Activated CD8-positive, alpha-beta memory T cell treated with anti-CD3 and anti-CD28 coated beads for 4 hours (primary cell): ENCODE data around the gene FMOD.

Experiments used
- DNase-seq, 2 donors: peaks; one replicate each; pipeline ENCODE4 v3.0.0-alpha.2; 2020; ENCODE audit warnings: low read depth in 2 of 2

The FMOD gene

DNA sequence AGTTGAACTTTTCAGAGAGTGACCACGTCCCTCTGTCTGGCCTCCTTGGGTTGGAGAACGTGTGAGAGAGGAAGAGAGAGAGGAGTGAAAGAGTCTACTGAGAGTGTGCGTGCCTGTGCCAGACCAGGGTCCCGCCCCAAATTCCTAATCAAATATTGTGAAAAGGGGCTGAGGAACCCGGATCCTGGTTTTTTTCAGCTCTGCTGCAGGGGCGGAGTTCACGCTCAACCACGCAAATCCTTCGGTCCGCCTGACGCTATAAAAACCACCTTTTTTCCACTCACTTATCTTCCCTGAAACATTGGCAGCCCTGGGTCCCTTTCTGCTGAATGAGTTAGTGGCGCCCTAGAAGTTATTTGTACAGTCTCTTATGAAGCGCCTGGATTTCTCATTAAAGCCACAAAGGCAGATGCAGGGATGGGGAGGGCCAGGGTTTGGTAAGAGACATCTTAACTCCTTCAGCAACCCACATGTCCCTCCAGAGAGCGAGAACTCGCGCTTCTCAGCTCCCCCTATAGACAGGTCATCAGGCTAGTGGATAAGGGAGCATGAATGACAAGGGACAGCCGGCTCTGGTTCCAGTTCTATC lies at the start of gene FMOD:
FMOD (minus strand) TSS at position 86 of the 589 bp plus-strand sequence. CDS start 2,852 bp downstream, outside the sequence.
- no peak for DNase-seq

DNA sequence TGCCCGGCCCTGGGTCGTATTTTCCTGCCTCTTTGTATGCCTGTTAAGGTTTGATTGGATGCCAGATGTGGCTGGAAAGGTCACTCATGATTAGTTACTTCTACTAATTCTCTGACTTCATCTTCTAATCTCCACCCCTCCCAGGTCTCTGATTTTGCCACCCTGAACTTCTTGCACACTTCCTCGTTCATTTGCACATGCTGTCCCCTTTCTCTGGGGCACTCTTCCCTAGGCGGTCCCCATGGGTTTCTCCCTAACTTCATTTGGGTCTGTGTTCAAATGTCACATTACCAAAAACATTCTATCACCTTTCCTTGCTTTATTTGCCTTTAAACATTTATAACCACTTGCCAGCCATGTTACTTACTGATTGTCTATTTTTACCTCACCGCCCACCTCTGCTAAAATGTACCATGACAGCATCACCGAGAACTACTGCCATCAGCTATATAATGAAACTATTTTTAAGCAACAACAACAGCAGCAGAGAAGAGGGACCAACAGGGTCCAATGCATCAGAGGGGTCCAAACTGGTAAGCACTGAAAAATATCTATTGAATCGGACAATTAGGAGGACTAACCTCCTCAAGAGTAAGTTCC lies 45.8 kb upstream of the FMOD start:
- DNase-seq, result no peak

DNA sequence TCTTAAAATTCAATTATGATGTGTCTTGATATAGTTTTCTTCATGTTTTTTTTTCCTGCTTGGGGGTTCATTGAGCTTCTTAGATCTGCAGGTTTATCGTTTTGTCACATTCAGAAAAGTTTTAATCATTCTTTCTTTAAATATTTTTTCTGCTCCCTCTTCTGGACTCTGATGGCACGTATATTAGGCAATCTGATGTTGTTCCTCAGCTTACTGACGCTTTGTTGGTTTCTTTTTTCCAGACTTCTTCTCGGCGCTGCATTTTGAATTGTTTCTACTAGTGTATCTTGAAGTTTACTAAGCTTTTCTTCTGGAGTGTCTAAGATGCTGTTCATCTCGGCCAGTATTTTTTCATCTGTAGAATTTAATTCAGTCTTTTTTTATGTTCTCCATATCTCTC lies 44.8 kb upstream of the FMOD start:
- DNase-seq, result no peak

DNA sequence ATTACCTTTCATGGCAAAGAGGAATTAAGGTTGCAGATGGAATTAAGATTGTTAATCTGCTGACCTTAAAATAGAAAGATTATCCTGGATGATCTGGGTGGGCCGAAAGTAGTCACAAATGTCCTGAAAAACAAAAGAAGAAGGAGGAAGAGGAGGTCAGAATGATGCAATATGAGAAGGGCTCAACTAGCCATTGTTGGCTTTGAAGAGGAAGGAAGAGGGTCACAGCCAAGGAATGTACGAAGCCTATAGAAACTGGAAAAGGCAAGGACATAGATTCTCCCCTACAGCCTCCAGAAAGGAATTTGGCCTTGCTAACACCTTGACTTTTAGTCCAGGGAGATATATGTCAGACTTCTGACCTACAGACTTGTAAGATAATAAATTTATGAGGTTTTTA lies 39.4 kb upstream of the FMOD start:
- no peak for DNase-seq

DNA sequence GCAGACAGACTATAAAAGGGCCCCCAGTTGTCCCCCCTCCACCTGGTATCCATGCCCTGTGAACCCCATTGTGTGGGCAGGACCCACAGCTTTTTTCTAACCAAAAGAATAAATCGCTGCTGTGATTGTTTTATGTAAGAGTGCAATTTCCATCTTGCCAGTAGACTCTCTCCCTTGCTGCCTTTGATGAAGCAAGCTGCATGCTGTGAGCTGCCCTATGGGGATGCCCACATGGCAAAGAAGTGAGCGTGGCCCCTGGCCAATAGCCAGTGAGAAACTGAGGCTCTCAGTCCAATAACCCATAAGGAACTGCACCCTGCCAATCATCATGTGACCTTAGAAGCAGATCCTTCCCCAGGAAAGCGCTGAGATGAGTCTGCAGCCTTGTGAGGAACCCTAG lies 37.8 kb upstream of the FMOD start:
- no peak for DNase-seq

DNA sequence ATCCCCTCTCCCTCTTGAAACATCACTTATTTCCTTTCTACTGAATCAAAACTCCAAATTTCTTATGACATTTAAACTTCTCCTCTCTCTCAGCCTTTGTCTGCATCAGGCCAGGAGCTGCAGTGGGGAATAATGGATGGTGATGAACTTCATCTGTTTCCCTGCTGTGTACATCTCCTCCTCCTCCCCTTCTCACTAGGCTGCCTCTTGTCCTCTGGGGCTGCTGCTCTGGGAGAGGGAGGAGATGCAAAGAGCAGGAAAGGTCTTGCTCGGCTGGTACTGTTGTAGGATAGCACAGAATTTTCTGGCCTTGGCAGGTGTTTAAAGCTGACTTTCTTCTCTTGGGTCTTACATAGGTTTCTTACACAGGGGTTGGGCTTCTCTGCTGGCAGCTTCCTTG lies 31.1 kb upstream of the FMOD start:
- DNase-seq, result no peak

DNA sequence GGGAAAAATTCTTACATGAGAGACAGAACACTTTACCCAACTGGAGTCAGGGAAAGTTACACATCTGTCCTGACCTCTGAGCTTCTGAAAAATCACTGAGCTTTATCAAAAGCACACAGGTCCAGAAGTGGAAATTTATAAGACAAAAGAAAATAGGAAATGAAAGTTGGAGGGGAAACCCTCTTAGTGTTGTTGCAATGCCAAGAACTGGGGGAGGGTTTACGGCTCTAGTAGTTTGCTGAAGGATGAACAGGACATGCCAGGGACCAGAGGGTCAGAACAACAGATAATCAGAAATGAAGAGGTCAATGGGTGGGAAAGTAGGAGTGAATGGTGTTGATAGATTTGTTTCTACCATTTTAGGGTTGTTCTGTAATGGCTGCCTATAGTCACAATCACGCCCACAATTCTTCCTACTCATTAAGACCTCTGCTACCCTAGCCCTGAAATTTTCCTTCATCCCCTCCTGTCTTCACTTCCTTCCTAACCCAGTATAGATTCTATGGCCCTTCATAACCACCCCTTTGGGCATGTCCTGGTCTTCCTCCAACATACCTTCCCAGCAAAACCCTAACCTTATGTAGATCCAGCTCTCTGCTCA lies 30.3 kb upstream of the FMOD start:
- no peak for DNase-seq

DNA sequence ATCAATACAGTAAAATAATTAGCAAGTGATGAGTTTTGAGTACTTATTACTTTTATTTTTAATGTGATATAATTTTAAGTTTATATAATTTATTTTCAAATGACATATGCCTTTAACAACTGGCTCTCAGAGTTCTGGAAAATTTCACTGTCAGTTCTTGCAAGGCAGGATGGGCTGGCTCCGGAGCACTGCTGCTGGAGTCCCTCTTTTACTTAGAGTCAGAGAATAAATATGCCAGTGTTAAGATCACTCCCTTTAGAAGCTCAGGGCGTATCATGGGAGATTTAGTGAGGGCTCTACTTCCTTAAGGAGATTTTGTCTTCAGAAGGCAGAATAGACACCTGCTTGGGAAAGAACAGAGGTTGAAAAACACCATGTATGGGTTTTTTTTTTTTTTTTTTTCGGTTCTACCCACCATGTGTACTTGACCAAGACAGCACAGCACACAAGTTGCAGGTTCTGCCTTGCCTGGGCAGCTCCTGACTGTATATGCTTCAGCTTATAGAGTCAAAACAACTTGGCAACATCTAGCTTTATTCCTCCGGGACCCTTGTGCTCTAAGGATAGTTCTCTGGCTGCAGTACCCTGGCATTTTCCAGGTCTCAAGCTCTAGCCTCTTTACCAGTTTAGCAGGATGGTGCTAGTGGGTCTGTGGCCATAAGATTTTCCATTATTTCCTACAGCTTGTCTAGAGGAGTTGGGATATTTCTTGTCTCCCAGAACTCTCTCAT lies 29.7 kb upstream of the FMOD start:
- no peak for DNase-seq

DNA sequence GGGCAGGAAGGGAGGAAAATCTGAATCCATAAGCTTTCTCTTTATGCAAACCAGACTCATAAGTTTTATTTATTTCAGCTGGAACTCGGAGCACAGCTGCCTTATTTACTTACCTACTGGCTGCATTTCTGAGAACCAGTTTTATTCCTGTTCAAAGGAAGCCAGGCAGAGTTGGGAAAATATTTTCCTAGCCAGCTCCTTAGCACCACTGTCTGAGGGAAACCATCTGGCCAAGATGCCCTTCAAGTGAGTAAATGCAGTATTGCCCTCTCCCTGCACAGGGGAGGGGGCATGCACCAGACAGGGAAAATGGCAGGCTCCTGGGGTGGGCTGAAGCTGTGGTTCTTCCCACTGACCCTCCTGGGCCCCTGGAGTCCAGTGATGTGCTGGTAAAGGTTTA lies 28.9 kb upstream of the FMOD start:
- DNase-seq, result no peak

DNA sequence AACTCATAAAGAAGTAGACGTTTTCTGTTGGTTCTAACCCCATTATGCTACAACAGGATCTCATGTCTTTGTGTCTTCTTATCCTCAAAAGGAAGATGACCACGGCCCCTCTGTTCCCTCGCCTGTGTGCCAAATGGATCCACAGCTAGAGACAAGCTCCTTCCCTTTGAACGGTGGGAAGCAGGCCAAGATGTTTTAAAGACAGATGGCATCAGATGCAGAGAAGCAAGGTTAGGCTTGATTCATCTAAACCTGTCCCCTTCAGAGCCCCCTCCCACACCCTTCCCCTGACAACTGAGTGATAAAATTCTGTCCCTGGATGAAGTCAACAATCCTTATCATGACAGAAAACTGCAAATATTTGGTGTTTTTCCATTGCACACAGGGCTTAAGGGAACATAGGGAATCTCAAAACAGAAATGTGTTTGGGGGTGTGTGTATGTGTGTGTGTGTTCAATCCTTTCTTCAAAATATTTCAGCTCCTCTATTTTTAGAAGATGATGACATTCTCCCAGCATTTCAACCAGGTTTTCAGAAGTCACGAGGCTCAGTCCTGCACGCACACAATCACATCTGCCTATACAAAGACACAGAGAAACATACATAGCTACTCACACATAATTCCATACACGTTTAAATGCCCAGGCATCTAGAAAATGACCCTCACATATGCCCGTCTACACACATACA lies 27.8 kb upstream of the FMOD start:
- no peak for DNase-seq

DNA sequence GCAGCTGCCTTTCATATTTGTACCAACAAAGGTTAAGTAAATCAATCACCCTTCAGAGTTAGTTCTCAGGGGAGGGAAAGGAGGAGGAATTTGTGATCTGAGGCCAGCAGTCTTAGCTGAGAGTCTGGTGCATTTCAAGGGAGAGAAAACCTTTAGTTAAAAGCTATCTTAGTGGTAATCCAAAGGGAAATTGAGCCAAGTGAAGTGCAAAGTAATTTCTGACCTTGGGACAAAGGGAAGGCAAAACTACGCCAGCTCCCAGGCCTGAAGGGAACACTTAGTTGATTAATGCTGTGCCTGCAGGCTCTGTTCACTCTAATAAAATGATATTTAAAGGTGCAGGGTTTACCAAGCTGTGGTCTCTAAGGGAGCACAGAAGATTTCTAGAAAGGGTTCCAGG lies 23.1 kb upstream of the FMOD start:
- no peak for DNase-seq

DNA sequence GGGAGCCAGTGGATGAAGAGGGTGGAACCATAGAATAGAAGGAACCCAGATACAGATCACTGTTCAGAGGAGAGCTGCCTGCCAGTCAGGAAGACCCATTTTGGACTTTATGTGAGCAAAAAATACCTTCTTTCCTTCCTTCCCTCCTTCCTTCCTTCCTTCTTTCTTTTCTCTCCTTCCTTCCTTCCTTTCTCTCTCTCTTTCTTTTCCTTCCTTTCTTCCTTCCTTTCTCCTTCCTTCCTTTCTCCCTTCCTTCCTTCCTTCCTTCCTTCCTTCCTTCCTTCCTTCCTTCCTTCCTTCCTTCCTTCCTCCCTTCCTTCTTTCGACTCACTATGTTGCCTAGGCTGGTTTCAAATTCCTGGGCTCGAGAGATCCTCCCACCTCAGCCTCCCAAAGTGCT lies 22.1 kb upstream of the FMOD start:
- DNase-seq, result no peak

DNA sequence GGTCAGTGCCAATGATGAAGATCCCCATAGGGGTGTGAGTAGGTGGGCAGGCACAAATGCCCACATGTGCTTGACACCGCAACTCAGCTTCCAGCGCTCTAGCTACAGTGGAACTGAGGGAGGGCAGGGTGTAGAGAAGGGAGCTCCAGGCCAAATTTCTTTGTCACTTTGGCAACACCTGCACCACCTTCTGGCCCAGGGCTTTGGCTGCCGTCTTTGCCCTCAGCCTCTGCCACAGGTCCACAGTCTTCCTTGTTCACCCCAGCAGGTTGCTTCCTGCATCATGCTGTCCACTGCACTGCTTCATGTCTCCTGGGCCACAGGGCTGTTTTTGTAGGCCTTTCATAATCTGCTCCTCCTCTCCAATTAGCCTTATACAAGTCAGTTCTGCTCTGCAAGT lies 20.4 kb upstream of the FMOD start:
- no peak for DNase-seq

DNA sequence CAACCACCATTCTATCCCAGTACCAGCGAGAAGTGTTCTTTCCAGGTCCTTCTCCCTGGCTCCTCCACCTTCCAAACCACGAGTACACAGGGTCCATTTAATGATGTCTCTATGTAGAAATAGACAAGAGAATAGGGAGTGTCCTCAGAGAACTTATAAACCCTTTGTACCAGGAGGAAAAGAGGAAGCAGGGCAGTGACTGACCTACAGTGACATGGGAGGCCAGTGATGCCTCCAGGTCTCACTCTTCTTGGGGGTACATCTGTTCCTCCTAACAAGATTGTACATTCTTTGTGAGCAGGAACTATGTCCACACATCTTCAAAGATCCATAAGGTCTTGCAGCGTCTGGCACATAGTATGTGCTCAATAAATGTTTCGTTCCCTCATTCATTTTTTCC lies 18.7 kb upstream of the FMOD start:
- DNase-seq, result no peak

DNA sequence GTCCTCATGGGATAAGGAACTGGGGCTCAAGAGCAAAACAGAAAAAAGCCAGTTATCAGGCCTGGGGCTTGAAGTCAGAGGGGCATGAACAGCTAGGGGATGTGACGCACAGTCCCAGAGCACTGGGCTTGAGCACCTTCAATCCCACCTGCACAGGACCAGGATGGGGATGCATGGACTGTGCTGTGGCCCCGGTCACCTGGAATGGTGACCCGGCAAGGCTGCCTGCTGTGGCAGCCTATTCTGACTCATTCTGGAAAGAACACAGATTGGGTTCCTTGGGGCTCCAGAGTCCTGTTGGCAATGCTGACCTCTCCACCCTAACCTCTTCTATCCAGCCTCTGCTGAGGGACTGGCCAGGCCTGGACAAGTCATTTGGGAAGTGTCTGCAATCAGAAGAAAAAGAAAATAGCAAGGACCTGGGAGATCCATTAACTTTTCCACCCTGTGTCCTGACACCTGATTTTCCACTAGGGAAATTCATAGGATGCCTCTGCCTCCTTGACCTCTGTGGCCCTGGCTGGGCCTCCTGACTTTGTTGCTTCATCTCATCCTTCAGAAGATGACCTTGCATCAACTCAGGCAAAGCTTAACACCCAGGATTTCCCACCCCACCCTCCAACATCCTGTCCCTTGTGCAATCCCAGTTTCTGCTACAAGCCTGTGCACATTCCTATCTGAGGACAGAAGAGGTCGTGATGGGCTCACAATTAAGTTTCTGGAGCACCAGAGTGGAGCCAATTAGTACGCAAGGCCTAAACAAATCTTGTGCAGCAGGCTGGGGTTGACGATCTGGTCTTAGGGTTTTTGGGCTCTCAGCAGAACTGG lies 17.9 kb upstream of the FMOD start:
- DNase-seq, result no peak

DNA sequence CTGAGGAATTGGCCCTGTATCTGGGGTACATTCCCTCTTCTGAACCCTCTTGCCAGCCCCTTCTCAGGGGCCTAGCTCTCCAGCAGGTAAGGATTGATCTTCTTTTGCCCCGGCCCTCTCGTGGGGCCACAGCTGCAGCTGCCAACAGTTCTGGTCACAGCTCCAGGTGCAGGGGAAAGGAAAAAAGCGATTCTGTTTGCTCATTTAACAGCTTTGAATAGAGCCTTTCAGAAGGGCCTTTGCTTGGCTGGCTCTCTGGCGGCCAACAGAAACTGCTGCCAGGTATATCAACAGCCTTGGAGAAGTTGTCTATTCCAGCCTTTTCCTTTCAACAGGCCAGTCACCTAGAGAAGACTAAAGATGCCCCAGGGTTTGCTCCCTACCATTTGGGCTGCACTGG lies 16.1 kb upstream of the FMOD start:
- no peak for DNase-seq

DNA sequence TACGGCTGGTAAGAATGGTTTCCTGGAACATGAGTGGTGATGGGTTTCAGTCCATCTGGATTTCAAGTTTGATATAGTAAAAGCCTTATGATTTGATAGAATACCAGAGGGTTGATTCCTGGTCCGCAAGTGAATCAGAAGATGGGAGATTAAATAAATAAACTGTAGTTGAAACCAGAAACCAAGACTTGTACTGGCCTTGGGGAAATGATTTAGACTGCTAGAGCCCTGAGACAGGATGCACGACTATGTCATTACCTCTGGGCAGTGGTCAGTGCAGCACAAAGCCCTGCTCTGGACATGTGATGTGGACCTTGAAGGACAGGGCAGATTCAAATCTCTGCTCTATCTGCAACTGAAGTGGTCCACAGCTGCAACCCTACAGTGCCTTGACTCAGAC lies 15.6 kb upstream of the FMOD start:
- DNase-seq, result no peak

DNA sequence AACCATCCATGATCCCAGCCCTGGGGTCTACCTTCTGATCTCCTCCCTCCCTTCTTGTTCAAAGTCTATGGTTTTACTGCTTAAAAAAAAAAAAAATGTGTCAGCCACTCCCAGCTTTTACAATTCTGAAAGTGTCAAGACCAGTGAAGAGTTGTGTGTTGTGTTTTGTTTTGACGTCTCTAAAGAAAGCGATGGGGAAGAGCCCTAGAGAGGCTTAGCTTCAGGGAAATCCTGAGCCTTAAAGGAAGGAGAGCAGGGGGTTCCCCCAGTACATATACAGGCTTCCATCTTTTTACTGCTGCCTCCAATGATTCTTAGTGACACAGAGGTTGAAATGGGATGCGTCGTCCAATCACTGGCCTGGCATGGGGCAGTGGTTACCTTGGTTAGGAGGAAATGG lies 13.9 kb upstream of the FMOD start:
- no peak for DNase-seq

DNA sequence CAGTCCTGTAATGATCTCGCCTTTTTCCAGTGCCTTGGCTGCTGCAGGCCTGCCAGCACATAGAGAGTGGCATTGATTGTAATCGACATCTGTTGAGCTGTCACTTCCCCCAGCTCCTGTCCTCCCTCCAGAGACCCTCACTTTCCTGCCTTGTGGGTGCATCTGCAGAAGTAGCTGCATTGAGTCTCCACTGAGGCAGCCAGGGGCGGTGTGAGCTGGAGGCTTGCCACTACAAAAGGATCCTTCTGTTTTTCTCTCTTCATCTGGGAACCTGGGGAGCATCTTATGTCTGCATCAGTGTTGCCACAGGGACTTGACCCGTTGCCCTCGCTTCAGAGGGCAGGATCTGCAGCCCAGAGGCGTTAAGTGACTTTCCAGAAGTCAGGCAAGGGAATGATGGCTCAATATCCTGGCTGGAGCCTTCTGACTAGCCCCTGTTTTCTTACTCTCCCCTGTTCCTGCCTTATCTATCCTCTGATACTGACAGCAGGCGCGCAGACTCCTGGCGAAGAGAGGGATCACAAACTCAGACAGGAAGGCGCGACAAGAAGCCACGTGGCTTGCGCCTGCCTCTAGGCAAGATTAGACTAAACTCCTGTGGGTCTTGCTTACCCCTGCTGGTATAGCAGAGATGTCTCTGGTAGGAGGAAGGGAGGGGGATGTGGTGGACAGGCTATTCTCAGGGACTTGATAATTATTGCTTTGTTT lies 13.3 kb upstream of the FMOD start:
- no peak for DNase-seq

DNA sequence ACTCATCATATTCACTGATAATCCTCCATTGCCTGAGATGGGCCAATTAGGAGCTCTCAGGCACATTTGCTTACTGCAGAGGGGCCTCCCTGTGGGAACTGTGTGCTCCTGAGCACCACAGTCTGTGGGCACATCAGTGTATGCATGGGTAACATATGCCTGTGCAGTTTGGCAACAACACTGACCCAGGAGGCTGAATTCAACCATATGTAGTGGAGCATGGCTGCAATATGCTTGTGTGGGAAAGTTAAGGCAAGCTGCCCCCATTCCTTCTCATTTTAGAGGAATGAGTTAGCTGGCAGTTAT lies 11.8 kb upstream of the FMOD start:
- no peak for DNase-seq
